HepG2 (cell line): ENCODE results near the gene MRPL28. TPM values are rescaled to one million over a fixed set of nuclear protein-coding genes. Genes with fewer than 3 reads are reported as not detected.

ENCODE experiments used
- HNRNPLL ChIP-seq: fragments of 200-400 bp; formaldehyde crosslinking; IDR thresholded peaks from 2 replicates; pipeline ENCODE4 v1.6.1; 2017; ENCODE audit warnings: mild to moderate bottlenecking, low read depth, low read length; ENCODE audit not compliant: poor library complexity, severe bottlenecking
- HOXA3 ChIP-seq: sonication (generic); formaldehyde crosslinking; IDR thresholded peaks from 2 replicates; pipeline ENCODE4 v1.5.0; 2020; ENCODE audit warnings: missing genetic modification reagents
- NR2F6 ChIP-seq, 2 experiments: IDR thresholded peaks; 2 replicates each; pipeline ENCODE4 v1.6.1; 2016; ENCODE audit warnings: antibody characterized with exemption in 1 of 2, mild to moderate bottlenecking in 1 of 2
- SOX13 ChIP-seq, 3 experiments: fragments of 450-650 bp in 1 of 3; sonication (generic) in 1 of 3; formaldehyde crosslinking in 1 of 3; IDR thresholded peaks in 2 of 3; conservative IDR thresholded peaks in 1 of 3; 2 replicates each; pipeline versions ENCODE4 v1.5.0 to v1.6.1; 2016 to 2020; ENCODE audit warnings: antibody characterized with exemption in 1 of 3, mild to moderate bottlenecking in 1 of 3, missing compliant biosample characterization in 1 of 3, missing genetic modification reagents in 1 of 3, moderate library complexity in 1 of 3
- SPEN ChIP-seq: sonication (generic); formaldehyde crosslinking; IDR thresholded peaks from 2 replicates; pipeline ENCODE4 v1.5.1; 2020; ENCODE audit warnings: low read depth, mild to moderate bottlenecking, missing genetic modification reagents
- TEAD3 ChIP-seq: optimal IDR thresholded peaks from 2 replicates; pipeline ENCODE3; 2016; ENCODE audit warnings: borderline replicate concordance
- ZFY ChIP-seq: sonication (generic); formaldehyde crosslinking; IDR thresholded peaks from 2 replicates; pipeline ENCODE4 v1.4.0; 2020; ENCODE audit warnings: missing genetic modification reagents
- ZNF101 ChIP-seq: sonication (generic); formaldehyde crosslinking; IDR thresholded peaks from 2 replicates; pipeline ENCODE4 v1.4.0; 2020; ENCODE audit warnings: mild to moderate bottlenecking, low read depth, missing genetic modification reagents, borderline replicate concordance
- ZNF235 ChIP-seq: sonication (generic); formaldehyde crosslinking; IDR thresholded peaks from 2 replicates; pipeline ENCODE4 v1.8.1; 2023; ENCODE audit warnings: mild to moderate bottlenecking, missing genetic modification reagents, borderline replicate concordance
- ZNF292 ChIP-seq: sonication (generic); formaldehyde crosslinking; IDR thresholded peaks from 2 replicates; pipeline ENCODE4 v1.8.1; 2022; ENCODE audit warnings: mild to moderate bottlenecking, low read depth, missing genetic modification reagents, borderline replicate concordance
- ZNF383 ChIP-seq: sonication (generic); formaldehyde crosslinking; IDR thresholded peaks from 2 replicates; pipeline ENCODE4 v1.4.0; 2020; ENCODE audit warnings: missing genetic modification reagents, mild to moderate bottlenecking, borderline replicate concordance
- ZNF431 ChIP-seq: sonication (generic); formaldehyde crosslinking; IDR thresholded peaks from 2 replicates; pipeline ENCODE4 v1.9.0; 2022; ENCODE audit warnings: missing genetic modification reagents, low read depth, mild to moderate bottlenecking, borderline replicate concordance
- ZNF747 ChIP-seq: sonication (generic); formaldehyde crosslinking; IDR thresholded peaks from 2 replicates; pipeline ENCODE4 v1.8.1; 2023; ENCODE audit warnings: missing genetic modification reagents, mild to moderate bottlenecking, borderline replicate concordance
- polyA plus RNA-seq, 8 experiments: library from polyadenylated mRNA; depleted of rRNA in 3 of 8; stranded (reverse) in 7 of 8; unstranded in 1 of 8; fragments of >200 nt; fragmentation: Illumina TruSeq in 4 of 8; extraction: Trizol in 4 of 8; gene quantifications; 2 replicates each; pipeline versions ENCODE4 v1.2.1 to v1.2.3, GENCODE V29; 2011 to 2016; ENCODE audit warnings: low read depth in 4 of 8, missing spikeins in 1 of 8, mixed read lengths in 1 of 8; ENCODE audit not compliant: insufficient read depth in 1 of 8
- total RNA-seq, 5 experiments: library from RNA; depleted of rRNA; stranded (reverse); fragments of >200 nt; fragmentation: Illumina TruSeq; extraction: Trizol; gene quantifications; 2 replicates each; pipeline ENCODE4 v1.2.3, GENCODE V29; 2016; ENCODE audit warnings: low read depth in 1 of 5
- TF ChIP-seq, protein P1 (sequence below): sonication (generic); formaldehyde crosslinking; IDR thresholded peaks from 2 replicates; pipeline ENCODE4 v1.4.0; 2020; ENCODE audit warnings: missing genetic modification reagents
- TF ChIP-seq, protein P2 (sequence below): sonication (generic); formaldehyde crosslinking; IDR thresholded peaks from 2 replicates; pipeline ENCODE4 v1.8.1; 2022; ENCODE audit warnings: low read depth, mild to moderate bottlenecking, missing genetic modification reagents
- TF ChIP-seq, protein P3 (sequence below): sonication (generic); formaldehyde crosslinking; IDR thresholded peaks from 2 replicates; pipeline ENCODE4 v1.5.0; 2020; ENCODE audit warnings: mild to moderate bottlenecking, missing genetic modification reagents
- TF ChIP-seq, protein P4 (sequence below): sonication (generic); formaldehyde crosslinking; IDR thresholded peaks from 2 replicates; pipeline ENCODE4 v1.9.0; 2022; ENCODE audit warnings: low read depth, missing genetic modification reagents

Gene MRPL28
- total and polyA plus RNA-seq, 2 of the 13 experiments (the other 11 are each of a cell fraction or from before 2014, with no cell fraction given): 114 to 135 TPM

DNA sequence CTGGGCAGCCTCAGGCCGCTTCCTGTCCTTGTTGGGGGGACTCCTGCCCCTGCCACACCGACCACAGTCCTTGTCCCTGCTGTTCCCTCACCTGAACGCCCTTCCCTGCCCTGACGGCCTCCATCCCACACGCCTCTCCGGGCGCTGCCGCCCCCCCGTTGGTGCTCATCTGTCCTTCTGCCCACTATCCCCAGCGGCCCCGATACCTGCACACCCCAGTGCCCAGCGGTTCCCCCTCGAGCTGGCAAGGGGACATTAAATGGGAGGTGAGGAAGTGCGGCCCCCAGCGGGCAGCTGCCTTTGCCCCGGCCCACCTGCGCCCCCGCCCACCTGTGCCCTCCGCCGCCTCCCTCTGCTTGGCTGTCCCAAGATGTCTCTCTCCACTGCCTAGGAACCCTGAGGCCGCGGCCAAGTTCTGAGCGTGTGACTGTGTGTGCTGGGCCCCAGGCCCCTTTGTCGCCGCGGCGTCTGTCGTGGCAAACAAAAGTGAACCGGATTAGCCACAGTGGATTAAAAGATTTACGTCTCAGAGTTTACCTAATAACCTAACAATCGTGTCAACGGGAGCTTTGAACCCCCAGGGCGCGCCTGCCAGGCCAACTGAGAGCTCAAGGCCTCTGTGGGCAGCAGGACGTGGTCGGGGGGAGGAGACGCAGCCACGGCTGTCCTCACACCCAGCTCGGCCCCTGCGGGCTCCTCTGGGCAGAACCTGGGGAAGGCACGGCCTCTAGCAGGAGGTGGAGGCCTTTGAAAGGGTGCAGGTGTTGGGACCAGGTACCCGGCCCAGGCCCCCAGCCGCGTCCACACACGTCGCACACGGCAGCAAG lies 10.3 kb downstream of the MRPL28 start (continued):
- TF ChIP-seq, protein P1, sequence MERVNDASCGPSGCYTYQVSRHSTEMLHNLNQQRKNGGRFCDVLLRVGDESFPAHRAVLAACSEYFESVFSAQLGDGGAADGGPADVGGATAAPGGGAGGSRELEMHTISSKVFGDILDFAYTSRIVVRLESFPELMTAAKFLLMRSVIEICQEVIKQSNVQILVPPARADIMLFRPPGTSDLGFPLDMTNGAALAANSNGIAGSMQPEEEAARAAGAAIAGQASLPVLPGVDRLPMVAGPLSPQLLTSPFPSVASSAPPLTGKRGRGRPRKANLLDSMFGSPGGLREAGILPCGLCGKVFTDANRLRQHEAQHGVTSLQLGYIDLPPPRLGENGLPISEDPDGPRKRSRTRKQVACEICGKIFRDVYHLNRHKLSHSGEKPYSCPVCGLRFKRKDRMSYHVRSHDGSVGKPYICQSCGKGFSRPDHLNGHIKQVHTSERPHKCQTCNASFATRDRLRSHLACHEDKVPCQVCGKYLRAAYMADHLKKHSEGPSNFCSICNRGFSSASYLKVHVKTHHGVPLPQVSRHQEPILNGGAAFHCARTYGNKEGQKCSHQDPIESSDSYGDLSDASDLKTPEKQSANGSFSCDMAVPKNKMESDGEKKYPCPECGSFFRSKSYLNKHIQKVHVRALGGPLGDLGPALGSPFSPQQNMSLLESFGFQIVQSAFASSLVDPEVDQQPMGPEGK (CRISPR knock-in tag): peak; percentile 42; the same call in 1 of the 2 replicates
- TF ChIP-seq, protein P2, sequence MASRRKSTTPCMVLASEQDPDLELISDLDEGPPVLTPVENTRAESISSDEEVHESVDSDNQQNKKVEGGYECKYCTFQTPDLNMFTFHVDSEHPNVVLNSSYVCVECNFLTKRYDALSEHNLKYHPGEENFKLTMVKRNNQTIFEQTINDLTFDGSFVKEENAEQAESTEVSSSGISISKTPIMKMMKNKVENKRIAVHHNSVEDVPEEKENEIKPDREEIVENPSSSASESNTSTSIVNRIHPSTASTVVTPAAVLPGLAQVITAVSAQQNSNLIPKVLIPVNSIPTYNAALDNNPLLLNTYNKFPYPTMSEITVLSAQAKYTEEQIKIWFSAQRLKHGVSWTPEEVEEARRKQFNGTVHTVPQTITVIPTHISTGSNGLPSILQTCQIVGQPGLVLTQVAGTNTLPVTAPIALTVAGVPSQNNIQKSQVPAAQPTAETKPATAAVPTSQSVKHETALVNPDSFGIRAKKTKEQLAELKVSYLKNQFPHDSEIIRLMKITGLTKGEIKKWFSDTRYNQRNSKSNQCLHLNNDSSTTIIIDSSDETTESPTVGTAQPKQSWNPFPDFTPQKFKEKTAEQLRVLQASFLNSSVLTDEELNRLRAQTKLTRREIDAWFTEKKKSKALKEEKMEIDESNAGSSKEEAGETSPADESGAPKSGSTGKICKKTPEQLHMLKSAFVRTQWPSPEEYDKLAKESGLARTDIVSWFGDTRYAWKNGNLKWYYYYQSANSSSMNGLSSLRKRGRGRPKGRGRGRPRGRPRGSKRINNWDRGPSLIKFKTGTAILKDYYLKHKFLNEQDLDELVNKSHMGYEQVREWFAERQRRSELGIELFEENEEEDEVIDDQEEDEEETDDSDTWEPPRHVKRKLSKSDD (CRISPR knock-in tag): peak; percentile 89
- TF ChIP-seq SPEN (CRISPR knock-in tag) (peak; percentile 72), ZNF747 (CRISPR knock-in tag) (0 out of 2 replicates have a peak, but pooled peaks have one; percentile 30), ZNF383 (no peak), HOXA3 (CRISPR knock-in tag) (0 out of 2 replicates have a peak, but pooled peaks have one; percentile 38), TEAD3 (CRISPR knock-in tag) (no peak), HNRNPLL (no peak), ZFY (CRISPR knock-in tag) (peak; percentile 58), NR2F6 (IDR thresholded peaks at IDR 0.05) (no peak), NR2F6 (CRISPR knock-in tag; IDR thresholded peaks at IDR 0.05) (peak; percentile 59; the same call in 1 of the 2 replicates), ZNF235 (CRISPR knock-in tag) (0 out of 2 replicates have a peak, but pooled peaks have one; percentile 52), ZNF101 (CRISPR knock-in tag) (no peak), SOX13 (IDR thresholded peaks at IDR 0.05) (no peak), SOX13 (CRISPR knock-in tag; conservative IDR thresholded peaks at IDR 0.05 in 1 of 2, IDR thresholded peaks at IDR 0.05 in 1 of 2) (peak in 1 of 2 experiments; percentile 58; a peak in 1 of 4 replicates), ZNF431 (CRISPR knock-in tag) (0 out of 2 replicates have a peak, but pooled peaks have one; percentile 26), ZNF292 (0 out of 2 replicates have a peak, but pooled peaks have one; percentile 19)
- TF ChIP-seq, protein P3, sequence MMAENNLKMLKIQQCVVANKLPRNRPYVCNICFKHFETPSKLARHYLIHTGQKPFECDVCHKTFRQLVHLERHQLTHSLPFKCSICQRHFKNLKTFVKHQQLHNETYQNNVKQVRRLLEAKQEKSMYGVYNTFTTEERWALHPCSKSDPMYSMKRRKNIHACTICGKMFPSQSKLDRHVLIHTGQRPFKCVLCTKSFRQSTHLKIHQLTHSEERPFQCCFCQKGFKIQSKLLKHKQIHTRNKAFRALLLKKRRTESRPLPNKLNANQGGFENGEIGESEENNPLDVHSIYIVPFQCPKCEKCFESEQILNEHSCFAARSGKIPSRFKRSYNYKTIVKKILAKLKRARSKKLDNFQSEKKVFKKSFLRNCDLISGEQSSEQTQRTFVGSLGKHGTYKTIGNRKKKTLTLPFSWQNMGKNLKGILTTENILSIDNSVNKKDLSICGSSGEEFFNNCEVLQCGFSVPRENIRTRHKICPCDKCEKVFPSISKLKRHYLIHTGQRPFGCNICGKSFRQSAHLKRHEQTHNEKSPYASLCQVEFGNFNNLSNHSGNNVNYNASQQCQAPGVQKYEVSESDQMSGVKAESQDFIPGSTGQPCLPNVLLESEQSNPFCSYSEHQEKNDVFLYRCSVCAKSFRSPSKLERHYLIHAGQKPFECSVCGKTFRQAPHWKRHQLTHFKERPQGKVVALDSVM (CRISPR knock-in tag): peak; percentile 46; the same call in 1 of the 2 replicates
- TF ChIP-seq, protein P4, sequence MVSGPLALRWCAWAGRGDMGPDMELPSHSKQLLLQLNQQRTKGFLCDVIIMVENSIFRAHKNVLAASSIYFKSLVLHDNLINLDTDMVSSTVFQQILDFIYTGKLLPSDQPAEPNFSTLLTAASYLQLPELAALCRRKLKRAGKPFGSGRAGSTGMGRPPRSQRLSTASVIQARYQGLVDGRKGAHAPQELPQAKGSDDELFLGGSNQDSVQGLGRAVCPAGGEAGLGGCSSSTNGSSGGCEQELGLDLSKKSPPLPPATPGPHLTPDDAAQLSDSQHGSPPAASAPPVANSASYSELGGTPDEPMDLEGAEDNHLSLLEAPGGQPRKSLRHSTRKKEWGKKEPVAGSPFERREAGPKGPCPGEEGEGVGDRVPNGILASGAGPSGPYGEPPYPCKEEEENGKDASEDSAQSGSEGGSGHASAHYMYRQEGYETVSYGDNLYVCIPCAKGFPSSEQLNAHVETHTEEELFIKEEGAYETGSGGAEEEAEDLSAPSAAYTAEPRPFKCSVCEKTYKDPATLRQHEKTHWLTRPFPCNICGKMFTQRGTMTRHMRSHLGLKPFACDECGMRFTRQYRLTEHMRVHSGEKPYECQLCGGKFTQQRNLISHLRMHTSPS (CRISPR knock-in tag): peak; percentile 50; the same call in 1 of the 2 replicates
